HTERT RPE-1 (cell line): ENCODE measurements around the gene NABP2.
"Not testable (repeated sequence)": the region's sequence is repeated elsewhere in the genome, so short reads cannot be mapped to it uniquely, and the experiment has no call there.

Experiments used
- in situ Hi-C: fragments of 300-500 bp; cut with MboI; formaldehyde crosslinking; loops from 4 replicates; pipeline ENCODE4 v1.14.3; 2020; ENCODE audit warnings: low sequenced_read_pairs

Gene NABP2

GRCh38 chr12:56224102-56224701 lies at the start of gene NABP2:
TSS of gene NABP2 (plus strand) at chr12:56224342. CDS start at chr12:56224857, 515 bp downstream.
- in situ Hi-C loops = no loop called here

DNA sequence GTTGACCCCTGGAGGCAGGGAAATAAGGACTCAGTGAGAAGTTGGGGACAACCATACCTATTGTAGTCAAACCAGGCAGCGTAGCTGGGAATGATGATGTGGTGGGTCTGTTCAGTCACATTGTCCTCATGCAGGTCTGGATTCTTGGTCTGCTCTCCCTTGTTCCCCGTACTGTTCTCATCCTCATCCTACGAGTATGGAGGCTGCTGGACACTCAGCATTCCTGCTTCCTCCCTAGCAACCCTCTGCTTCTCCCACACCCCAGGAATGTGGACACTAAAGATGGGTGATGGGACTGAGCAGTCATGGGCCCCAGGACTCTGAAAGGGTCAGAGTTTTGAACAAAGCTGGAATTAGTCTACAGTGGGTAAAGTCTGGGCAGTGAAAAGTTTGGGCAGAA lies 45.8 kb upstream of the NABP2 start:
- in situ Hi-C loops = no loop called here

GRCh38 chr12:56186957-56187356 lies 37.2 kb upstream of the NABP2 start:
- in situ Hi-C loops = no loop called here

GRCh38 chr12:56188131-56188777 lies 35.9 kb upstream of the NABP2 start:
- in situ Hi-C loops = no loop called here

- in situ Hi-C loops = no loop called here
Measured at GRCh38 chr12:56188778-56189098, 35.4 kb upstream of the NABP2 start.

GRCh38 chr12:56189099-56189917 lies 34.8 kb upstream of the NABP2 start, which contains the start of gene SMARCC2:
TSS of gene SMARCC2 (minus strand) at chr12:56189483. CDS start at chr12:56189461, 22 bp downstream.
- in situ Hi-C loops = no loop called here

- in situ Hi-C loops = no loop called here
Measured at GRCh38 chr12:56189918-56190694, 34.0 kb upstream of the NABP2 start.

DNA sequence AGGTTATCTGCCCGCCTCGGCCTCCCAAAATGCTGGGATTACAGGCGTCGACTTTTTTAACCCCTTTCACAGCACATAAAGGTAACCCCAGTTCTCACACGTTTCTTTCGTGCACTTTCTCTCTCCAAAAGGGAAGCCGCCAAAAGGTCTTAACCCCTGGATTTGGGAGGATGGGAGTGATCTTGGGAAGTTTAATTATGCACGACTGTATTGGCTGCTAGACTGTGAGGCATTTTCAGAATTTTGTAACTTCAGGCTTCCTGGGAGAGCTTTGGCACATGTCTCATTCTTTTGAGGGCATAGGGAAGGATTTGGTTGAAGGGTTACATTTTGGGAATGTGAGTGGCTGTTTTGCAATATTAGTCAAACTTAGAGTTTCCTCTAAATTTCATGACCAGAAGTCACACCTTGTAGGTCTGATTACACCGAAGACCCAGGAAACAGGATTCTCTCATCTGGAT lies 33.4 kb upstream of the NABP2 start:
- in situ Hi-C loops = no loop called here

GRCh38 chr12:56192582-56192981 lies 31.6 kb upstream of the NABP2 start:
- in situ Hi-C loops = no loop called here

DNA sequence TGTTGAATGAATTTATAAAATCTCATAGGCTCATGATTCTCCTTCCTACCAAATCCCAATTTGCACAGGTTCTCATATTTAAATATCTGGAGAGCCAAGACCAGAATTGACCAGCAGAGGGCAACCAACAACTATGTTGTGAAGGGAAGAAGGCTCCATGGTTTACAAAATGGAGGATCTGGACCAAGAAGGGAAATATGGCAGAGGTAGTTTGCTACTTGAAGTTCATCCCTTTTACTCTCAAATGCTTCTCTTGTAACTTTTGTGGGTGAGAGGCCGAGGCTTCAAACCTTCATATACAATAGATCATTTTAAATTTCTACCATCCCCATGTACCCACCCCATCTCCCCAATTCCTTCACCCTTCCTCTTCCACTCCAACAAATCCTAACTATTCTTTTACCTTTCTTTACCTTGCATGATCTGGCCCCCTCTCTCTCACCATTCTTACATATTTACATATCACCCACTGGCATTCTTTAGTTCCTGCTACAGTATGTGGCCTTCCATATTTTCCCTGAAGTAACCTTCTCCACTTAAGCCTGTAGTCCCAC lies 31.0 kb upstream of the NABP2 start:
- in situ Hi-C loops = no loop called here

DNA sequence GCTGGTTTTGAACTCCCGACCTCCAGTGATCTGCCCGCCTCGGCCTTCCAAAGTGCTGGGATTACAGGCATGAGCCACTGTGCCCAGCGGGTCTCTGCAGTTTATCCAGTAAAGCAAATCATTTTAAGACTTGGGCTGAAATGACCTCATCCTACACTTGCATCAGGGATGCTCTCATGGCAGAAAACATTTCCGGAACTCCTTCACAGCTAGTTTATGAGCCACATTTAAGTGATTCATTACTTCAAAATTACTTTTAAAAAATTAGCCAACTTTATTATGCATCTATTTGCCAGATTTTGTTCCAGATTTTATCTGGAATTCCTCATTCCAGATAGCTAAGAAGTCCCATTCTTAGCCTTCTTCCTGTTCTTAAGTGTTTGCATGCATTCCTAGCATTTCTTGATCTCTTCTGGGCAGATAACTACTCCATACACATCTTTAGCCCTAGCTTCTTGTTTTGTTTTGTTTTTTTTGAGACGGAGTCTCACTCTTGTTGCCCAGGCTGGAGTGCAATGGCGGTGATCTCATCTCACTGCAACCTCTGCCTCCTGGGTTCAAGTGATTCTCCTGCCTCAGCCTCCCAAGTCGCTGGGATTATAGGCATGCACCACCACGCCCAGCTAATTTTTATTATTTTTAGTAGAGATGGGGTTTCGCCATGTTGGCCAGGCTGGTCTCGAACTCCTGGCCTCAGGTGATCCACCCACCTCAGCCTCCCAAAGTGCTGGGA lies 27.2 kb upstream of the NABP2 start:
- in situ Hi-C loops = not testable (repeated sequence)

DNA sequence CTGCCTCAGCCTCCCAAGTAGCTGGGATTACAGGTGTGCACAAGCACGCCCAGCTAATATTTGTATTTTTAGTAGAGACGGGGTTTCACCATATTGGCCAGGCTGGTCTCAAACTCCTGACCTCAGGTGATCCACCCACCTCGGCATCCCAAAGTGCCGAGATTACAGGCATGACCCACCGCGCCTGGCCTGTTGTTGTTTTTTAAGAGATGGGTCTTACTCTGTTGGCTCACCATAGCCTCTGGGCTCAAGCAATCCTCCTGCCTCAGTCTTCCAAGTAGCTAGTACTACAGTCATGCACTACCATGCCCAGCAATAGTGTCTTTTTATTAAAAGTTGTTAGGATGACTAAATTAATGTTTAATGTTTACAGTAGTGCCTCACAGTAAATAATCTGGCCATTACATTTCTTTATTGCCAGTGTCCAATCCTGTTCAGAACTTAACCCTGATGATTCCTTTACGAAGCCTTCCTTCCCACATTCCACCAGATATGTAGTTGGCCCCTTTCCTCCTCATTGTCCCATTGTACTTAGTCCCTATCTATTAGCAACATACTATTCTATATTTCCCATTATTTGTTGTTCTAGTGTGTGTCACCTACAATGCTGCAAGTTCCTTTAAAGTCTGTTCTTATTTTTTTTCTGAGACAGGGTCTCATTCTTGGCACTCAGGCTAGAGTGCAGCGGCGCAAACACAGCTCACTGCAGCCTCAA lies 26.1 kb upstream of the NABP2 start:
- in situ Hi-C loops = no loop called here

GRCh38 chr12:56198836-56199235 lies 25.3 kb upstream of the NABP2 start:
- in situ Hi-C loops = no loop called here

GRCh38 chr12:56202366-56202765 lies 21.8 kb upstream of the NABP2 start:
- in situ Hi-C loops = no loop called here

DNA sequence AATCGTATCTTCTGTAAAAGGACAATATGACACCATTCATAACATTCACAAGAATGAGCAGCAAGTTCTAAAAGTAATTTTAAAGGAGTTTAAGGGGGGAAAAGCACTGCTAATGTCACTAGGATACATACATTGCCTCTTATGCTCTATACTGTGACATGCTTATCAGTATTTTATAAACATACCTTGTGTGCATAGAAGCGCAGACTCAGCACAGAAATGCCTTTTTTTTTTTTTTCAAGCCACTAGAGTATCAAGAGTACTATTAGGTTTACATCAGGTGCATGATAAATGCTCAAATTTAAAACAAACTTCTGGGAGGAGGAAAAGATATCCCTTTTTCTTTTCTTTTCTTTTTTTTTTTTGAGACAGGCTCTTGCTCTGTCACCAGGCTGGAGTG lies 21.3 kb upstream of the NABP2 start:
- in situ Hi-C loops = no loop called here

GRCh38 chr12:56204275-56204674 lies 19.9 kb upstream of the NABP2 start:
- in situ Hi-C loops = no loop called here

DNA sequence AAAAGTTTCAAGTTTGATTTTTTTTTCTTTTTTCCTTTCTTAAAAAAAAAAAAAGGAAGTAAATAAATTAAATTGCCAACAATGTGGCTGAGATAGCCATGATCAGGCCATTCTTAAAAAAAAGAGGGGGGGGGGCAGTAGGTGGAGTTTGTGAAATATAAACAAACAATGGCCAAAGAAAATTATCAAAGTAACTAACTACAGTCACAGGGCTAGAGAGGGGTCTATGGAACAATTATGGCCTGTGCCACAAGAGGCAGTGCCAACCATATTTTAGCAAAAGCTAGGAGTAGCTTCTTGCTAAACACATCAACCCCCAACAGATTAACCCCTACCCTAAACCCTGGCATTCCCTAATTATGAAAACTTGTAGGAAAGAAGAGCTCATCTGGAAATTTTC lies 18.7 kb upstream of the NABP2 start:
- in situ Hi-C loops = no loop called here

DNA sequence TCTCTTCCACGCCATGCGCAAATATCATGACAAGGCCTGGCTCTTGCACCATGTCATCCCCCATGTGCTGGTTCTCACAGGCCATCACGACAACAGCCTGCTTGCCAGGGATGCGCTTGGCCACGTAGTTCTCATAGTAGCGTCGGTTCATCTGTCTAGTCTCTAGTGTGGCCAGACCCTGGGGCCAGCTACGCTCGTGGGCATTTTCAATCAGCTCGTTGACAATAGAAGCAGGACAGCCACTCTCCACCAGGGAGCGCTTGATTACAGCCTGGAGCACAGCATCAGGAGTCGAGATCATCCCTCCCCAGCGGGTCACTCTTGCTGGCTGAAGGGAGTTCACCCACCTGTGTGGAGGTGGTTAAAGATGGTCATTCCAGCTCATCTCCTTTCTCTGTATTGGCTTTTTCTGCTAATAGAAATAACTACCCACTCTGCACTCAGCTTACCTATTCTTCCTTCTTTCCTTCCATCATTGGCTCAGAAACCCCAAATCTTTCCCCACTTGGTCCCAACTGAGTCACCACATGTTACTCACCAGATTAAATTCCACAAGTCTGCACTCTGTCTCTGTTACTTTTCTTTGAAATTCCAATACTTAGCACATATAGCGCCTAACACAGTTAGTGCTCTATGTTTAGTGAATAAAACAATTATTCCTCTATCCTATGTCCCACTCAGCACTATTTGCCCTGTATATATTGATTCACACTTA lies 17.5 kb upstream of the NABP2 start:
- in situ Hi-C loops = no loop called here

- in situ Hi-C loops = no loop called here
Measured at GRCh38 chr12:56208006-56208405, 16.1 kb upstream of the NABP2 start.
